GM18520 (cell line): ENCODE results near the gene RARRES2.
"Not testable (repeated sequence)": the region's sequence is repeated elsewhere in the genome, so short reads cannot be mapped to it uniquely, and the experiment has no call there.

Experiments used
- ATAC-seq: cut with Tn5 transposase; IDR thresholded peaks from one replicate; pipeline ENCODE4 v1.9.1; 2021; ENCODE audit not compliant: unreplicated experiment

The RARRES2 gene

DNA sequence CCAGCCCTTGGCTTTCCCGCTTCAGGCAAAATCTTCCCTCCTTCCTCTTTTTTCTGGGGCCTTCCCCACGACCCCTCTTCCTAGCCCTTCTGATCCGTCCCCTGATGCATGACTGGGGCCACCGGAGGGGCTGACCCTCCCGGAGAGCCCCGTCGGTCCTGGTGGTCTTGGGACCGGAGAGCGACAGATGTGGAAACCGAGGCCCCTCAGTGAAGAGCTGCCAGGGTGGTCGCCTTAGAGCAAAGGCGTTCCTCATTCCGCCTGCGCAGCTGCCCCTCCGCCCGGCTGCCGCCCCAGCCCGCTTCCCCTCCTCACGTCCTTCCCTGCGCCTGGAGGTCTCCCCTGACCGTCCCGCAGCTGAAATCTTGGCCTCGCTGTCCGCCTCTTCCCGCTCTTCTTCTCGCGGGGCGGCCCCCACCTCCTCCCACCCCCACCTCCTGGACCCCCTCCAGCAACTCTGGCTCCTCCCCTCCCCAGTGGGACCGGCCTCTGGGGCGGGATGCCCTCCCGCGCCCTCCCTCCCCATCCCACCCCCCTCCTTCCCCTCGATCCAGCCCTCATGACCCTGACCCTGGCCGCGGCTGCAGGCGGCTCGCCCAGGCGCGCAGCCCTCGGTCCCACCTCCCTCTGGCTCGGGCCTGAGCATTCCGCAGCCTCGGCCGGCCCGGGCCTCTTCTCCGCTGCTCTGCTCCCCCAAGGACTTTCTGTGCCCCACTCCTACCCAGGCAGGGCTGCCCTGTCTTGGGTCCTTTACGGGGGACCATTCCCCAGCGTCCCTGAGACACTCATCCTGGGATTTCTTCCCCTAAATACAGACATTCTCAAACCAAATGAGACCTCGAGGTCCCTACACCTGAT is at the start of gene RARRES2:
Gene RARRES2 (minus strand): TSS at position 367 of the 858 bp plus-strand sequence. CDS start 1,020 bp downstream, outside the sequence.
- ATAC-seq: no peak

- ATAC-seq: no peak
Measured at GRCh38 chr7:150390205-150390604, 48.8 kb upstream of the RARRES2 start.

DNA sequence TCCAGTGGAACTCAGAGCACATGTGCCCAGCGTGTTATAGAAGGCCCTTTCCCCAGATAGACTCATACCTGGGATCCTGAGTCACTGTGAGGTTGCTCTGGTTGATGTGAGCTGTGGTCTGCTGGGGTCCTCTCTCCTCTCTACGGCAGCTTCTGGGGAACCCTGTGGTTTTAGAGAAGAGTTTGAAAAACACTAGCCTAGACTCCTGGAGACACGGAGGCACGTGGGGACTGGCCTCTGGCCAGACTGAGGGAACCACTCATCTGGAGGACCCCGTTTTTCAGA is 48.0 kb upstream of the RARRES2 start:
- ATAC-seq: no peak

- ATAC-seq: no peak
Measured at GRCh38 chr7:150388709-150389531, 47.5 kb upstream of the RARRES2 start.

DNA sequence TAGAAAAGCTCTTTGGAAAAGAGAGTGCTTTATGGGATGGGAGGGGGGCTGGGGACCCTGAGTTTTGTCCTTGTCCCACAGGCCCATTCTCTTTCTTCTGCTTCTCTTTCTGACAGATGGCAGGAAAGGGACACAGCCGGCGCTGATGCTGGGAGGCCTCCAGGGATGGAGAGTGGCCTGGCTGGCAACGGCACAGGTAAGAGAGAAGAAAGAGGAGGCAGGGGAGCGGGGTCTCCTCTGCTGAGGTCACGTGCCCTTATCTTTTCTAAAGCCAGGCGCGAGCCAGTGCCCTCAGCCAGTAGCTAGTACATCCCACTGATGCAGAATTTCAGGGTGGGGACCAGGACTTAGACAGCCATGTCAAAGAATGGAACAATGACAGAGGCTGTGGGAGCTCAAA is 46.9 kb upstream of the RARRES2 start:
- no peak for ATAC-seq

- ATAC-seq: not testable (repeated sequence)
Measured at GRCh38 chr7:150385884-150386283, 44.5 kb upstream of the RARRES2 start.

DNA sequence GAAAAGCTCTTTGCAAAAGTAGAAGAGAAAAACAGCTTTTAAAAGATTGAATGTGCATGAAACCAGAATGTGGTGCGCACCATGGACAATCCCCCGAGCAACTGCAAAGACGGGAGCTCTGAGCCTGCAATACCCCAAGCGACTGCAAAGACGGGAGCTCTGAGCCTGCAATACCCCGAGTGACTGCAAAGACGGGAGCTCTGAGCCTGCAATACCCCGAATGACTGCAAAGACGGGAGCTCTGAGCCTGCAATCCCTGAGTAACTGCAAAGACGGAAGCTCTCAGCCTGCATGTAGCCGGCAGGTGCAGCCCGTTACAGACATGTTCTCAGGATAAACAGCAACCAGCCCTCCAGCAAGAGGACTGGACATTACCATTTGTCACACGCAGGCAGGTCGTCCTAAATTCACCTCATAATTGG is 43.9 kb upstream of the RARRES2 start:
- no peak for ATAC-seq

- no peak for ATAC-seq
Measured at GRCh38 chr7:150384406-150385301, 43.2 kb upstream of the RARRES2 start.

- ATAC-seq: no peak
Measured at GRCh38 chr7:150383710-150384397, 42.4 kb upstream of the RARRES2 start.

- ATAC-seq: no peak
Measured at GRCh38 chr7:150382844-150383225, 41.4 kb upstream of the RARRES2 start.

- ATAC-seq: no peak
Measured at GRCh38 chr7:150382123-150382843, 40.9 kb upstream of the RARRES2 start.

DNA sequence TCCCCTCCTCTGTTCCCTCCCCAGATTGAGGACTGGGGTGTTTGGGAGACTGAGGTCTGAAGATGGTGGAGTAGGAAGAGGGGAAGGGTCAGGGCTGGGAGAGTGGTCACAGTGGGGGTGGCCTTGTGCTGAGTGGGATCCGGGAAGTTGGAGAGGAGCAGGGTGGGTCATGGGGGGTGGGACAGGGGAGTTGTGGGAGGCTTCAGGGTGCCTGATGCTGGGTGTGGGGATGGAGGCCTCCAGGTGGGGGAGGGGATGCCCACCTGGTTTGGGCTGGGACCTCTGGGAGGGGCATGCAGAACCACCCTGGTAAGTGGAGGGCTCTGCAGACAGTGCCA is 40.3 kb upstream of the RARRES2 start:
- no peak for ATAC-seq

GRCh38 chr7:150381096-150381495 is 39.7 kb upstream of the RARRES2 start:
- ATAC-seq: no peak

DNA sequence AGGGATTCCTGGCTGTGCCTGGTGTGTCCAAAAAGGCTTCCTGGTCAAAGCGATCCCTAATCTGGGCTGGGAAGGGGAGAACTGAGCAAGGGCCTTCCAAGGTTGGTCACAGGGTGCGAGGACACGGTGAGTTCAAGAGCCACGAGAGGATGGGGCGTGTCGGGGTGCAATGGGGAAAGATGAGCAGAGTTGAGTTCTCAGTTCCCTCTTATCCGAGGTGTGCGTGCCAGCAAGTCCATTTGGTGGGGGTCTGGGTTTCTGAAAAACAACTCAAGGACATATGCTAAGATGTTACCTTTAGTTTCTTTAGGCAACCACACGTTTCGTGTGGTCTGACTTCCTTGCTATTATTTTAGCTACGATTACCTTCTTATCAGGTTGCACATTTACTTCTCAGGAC is 39.0 kb upstream of the RARRES2 start:
- no peak for ATAC-seq

DNA sequence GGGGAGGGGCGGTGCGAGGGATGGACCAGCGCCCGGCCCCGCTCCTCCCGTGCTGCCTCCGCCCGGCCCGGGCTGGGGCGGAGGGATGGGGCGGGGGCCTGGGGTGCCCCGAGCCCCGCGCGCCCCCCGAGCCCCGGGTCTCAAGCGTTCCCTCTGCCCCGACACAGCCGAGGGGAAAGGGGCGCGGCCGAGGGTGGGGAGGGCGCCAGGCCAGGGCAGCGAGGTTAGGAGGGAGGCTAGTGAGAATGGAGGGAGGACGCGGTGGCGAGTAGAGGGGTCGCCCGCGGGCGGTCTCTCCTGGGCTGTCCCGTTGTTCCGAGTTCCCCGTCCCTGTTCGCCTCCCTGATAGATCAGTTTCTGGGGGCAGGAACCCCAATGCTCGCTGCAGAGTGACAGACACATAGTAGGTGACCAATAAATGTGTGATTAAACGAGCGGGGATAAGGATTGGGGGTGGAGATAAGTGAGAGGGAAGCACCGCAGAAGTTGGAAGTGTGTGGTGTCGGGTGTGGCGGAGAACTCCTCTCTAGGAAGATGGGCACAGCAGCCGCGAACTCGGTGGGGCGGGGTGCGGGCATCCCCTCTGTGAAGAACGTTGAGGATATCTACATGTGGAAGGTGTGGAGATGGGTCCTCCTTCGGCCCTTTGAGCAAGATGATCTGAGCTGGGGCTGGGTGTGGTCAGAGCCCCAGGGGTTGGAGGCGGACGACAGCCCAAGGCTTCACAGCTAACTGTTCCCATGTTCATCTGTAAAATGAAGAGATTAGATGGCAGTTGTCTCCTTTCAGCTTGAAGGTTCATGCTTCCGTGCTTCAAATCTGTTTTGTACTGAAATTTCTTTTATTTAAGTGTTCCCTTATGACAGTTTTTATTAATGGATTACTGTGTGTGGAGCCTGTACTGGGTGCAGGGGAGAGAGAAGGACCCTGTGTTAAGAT is 38.3 kb upstream of the RARRES2 start:
- no peak for ATAC-seq

DNA sequence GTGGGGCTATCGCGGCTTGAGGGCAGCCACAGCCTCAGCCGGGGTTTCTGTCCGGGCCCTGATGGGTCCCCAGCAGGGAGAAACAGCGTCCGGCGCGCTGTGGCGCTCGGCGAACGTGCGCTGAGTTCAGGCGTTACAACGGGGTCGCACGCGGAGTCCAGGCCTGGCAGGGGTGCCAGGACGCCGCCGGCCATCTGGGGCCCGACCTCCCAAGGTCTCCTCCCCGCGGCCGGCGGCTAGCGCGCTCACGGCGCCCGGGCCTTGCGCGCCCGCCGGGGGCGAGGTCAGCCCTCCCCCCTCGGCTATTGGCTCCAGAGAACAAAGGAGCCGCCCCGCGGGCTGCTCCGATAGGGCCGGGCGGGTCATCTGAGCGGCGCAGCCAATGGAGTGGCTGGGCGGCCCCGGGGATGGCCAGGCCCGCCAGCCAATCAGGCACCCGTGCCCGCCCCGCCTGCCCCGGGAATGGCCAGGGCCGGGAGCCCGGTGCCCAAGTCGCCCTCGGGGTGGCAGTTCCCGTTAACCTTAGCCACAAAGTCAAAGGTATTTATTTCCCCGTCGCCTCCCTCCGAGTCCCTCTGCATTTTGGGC is 37.5 kb upstream of the RARRES2 start, which contains the start of gene ZNF775:
Gene ZNF775 (plus strand): TSS at position 478 of the 588 bp plus-strand sequence. CDS start 9,141 bp downstream, outside the sequence.
- ATAC-seq: peak; percentile 88

DNA sequence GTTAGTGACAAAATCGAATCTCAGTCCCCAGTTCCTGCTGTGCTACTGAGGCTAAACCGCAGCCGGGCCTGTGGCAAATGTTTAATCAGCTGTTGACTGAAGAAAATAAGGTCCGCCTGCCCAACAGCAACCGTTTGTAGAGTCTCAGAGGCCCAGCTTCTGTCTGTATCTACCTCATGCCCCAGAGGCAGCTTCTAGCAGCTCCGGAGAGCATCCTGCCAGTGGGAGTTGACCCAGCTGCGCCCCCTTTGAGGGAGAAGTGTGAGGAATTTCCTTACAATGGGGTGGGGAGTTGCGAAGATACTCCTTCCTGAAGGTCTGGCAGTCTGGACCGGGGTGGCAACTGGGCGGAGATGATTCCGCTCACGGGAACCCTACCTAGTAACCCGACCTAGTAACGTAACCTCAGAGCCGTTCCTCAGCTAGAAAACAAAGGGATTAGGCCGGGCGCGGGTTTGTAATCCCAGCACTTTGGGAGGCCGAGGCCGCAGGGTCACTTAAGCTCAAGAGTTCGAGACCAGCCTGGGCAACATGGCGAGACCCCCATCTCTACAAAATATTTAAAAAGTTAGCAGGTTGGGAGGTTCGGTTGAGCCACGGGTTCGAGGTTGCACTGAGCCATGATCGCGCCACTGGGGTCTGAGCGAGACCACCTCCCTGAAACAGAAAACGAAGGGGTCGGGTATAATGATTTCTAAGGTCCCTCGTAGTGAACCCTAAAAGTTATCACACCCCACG is 36.9 kb upstream of the RARRES2 start:
- no peak for ATAC-seq

- no peak for ATAC-seq
Measured at GRCh38 chr7:150377635-150378034, 36.2 kb upstream of the RARRES2 start.
